DMS53 (cell line): ENCODE results near the gene KCNIP4.
A peak's percentile ranks its signal among the peaks of the same experiment; 100 is the strongest.
"Not testable (repeated sequence)": the region's sequence is repeated elsewhere in the genome, so short reads cannot be mapped to it uniquely, and the experiment has no call there.

ENCODE experiments used
- DNase-seq: peaks from one replicate; lab custom pipeline; 2025; lab: John Stamatoyannopoulos, UW

KCNIP4 gene

DNA sequence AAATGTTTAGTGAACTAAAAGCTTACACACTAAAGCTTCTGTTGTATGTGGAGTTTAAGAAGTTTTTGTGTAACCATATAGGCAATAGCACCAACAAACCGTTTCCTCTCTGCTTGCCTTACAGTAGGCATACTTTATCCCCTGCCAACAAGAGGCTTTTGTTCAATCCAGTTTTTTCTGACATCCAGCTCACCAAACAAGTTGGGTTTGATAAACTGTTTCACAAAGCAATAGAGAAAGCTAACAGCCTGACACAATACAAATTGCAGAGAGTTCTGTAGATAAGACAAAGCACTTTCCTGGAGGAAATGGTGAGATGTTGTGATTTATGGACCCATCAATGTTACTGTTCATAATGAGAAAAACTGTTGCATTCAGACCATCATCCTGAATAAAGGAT lies 1194.5 kb downstream of the KCNIP4 start:
- DNase-seq = no peak

GRCh38 chr4:20752641-20753040 lies 1195.9 kb downstream of the KCNIP4 start:
- no peak for DNase-seq

DNA sequence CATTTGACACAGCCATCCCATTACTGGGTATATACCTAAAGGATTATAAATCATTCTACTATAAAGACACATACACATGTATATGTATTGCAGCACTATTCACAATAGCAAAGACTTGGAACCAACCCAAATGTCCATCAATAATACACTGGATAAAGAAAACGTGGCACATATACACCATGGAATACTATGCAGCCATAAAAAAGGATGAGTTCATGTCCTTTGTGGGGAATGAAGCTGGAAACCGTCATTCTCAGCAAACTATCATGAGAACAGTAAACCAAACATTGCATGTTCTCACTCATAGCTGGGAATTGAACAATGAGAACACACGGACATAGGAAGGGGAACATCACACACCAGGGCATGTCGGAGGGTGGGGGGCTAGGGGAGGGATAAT lies 1202.6 kb downstream of the KCNIP4 start:
- not testable (repeated sequence) for DNase-seq

DNA sequence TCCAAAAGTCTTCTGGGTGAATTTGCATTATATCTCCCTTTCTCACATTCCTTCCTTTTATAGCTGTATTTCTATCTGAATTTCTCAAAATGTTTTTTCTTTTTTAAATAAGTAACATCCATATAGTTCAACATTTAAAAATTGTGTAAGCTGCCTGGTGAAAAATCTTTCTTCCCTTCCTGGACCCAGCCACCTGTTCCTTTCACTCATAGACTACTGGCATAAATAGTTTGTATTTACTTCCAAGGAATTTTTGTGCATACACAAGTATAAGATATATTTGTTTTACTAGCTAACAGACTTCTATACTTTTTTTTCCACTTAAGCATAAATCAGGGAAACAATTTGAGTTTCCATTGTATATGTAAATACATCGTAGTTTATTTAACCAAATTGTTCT lies 1212.6 kb downstream of the KCNIP4 start:
- no peak for DNase-seq

- DNase-seq = no peak
Measured at GRCh38 chr4:20724915-20725314, 1223.7 kb downstream of the KCNIP4 start.

DNA sequence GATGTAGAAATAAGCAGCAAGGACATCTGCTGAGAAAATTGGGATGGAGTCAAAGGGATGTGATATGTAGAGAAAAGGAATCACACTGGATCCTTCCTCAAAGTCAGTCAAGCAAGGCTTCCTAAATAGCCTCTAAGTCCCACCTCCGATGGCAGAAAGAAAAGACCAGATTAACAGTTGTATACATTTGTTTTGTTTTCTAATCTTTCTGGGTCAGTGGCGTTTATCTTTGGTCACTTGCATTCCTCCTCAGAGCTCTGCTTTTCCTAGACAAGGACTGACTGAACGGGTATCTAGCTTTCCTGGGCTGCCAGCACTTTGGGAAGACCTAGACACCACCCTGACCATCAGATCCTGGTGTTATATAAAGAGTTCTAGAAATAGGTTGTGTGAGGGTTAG lies 1225.1 kb downstream of the KCNIP4 start:
- DNase-seq = no peak

GRCh38 chr4:20723019-20723418 lies 1225.6 kb downstream of the KCNIP4 start:
- no peak for DNase-seq

DNA sequence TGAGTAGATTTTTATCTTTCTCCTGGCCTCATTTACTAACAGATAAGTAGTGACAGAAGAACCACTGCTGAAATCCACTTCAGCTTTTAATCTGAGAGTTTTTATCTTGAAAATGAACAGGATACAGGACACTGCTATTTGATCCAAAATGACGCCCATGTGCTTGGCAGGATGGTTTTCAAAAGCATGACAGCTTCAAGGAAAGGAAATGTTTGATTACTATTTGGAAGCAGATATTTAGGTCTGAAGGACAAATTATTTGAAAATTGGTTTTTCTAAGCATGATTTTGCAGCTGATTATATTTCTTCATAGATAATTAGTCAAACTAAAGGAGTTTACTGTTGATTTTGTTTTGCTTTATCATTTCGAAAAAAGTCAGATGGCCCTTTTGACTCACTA lies 1237.2 kb downstream of the KCNIP4 start:
- DNase-seq = no peak

GRCh38 chr4:20700007-20700761 lies 1248.4 kb downstream of the KCNIP4 start, which contains the start of gene PACRGL:
Gene PACRGL, plus strand, starts transcription at chr4:20700458. Its CDS starts 4,024 bp downstream, at chr4:20704482.
- peak; percentile 100 for DNase-seq

DNA sequence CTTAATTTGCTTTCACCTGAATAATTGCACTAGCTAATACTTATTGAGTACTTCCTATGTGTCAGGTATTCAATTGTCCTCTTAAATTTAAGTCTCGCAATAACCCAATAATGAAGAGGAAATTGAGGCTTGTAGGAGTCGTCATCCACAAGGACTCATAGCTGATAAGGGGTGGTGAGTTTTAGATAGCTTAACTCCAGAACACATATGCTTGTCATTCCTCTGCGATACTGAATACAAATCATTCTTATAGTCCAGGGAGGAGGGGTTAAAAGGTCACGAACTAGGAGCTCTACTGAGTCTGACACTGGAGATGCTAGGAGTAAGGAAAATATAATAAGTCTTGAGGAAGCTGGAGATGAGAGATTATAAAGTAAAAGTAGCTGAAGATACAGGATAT lies 1249.8 kb downstream of the KCNIP4 start:
- DNase-seq = no peak

DNA sequence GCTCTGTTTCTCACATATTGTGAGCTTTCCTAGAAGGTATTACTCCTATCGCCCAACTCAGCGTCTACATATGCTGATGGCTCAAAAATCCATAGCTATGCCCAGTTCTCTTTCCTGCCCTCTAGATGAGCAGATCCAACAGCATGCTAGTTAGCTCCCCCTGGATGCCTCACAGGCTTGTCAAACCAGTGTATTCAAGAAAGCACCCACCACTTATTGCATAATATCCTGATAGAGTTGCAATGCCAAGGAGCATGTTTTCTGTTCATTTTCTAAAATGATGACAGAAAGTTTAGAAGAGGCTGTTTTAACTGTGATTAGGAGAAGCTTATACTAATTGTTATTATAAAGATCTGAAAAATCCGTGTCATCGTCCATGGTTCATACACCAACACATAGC lies 1250.2 kb downstream of the KCNIP4 start:
- DNase-seq = no peak

DNA sequence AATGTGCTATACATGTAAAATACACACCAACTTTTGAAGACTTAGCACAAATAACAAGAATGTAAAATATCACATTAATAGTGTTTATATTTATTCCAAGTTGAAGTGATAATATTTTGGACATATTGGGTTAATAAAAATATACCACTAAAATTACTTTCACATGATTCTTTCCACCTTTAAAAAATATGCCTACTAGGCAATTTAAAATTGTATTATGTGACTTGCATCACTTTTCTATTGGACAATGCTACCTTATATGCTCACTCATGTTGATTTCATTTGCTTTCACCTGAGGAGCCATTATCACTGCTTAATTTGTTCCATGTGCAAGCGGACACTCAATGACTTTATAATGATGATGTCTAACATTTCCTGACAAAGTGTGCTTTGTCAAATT lies 1251.8 kb downstream of the KCNIP4 start:
- DNase-seq = no peak

- no peak for DNase-seq
Measured at GRCh38 chr4:20687864-20688263, 1260.7 kb downstream of the KCNIP4 start.

GRCh38 chr4:20684852-20685763 lies 1263.5 kb downstream of the KCNIP4 start:
- peak; percentile 67 for DNase-seq

DNA sequence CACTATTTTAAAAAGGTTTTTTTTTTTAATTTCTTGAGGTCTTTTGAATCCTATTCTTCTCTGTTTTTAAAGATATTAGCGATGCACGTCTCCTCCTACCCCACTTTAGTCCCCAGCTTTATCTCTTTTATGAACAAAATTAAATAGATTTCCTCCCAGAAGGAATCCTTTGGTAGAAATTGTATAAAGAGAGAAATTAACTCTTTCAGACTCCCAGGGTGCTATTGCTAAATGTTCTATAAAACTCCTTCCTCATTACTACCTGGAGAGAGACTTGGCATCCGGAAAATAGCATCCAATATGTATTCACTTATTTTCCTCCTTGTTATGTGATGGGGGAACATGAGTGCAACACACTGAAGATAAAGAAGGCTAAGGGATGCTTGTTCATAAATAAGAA lies 1264.8 kb downstream of the KCNIP4 start:
- DNase-seq = no peak

- DNase-seq = no peak
Measured at GRCh38 chr4:20682853-20683252, 1265.7 kb downstream of the KCNIP4 start.

- DNase-seq = no peak
Measured at GRCh38 chr4:20681271-20681670, 1267.3 kb downstream of the KCNIP4 start.

DNA sequence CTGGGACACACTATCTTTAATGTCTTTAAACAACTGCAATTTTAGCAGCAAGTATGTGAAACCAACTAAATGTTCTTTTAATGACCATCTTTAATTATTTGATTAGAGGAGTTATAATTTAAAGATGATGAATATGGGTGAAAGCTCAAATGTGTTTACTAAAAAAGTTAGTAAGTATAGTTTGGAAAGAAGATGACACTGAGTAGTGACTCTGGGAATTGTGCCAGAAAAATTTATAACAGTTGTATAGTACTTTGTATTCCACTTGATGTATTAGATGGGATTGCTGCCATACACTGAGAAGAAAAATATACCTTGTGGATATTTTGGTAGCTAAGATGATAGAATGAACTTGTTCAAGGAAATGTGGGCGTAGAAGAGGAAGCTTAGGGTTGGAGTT lies 1267.8 kb downstream of the KCNIP4 start:
- DNase-seq = no peak

- no peak for DNase-seq
Measured at GRCh38 chr4:20679951-20680350, 1268.6 kb downstream of the KCNIP4 start.
